IMR-90 (cell line): ENCODE measurements around the gene OR6J1.

ENCODE experiments used
- ELK1 ChIP-seq: fragments of 150-350 bp; IDR thresholded peaks from 2 replicates; pipeline ENCODE4 v1.6.1; 2016; ENCODE audit warnings: low read depth, mild to moderate bottlenecking, low read length, moderate library complexity, borderline replicate concordance
- FOS ChIP-seq: fragments of 150-350 bp; IDR thresholded peaks from 2 replicates; pipeline ENCODE4 v1.6.1; 2016; ENCODE audit warnings: low read depth, low read length
- MAFK ChIP-seq: IDR thresholded peaks from 2 replicates; pipeline ENCODE4 v1.6.1; 2012; ENCODE audit warnings: low read depth, low read length, improper control_type of control experiment
- NFE2L2 ChIP-seq: fragments of 150-350 bp; IDR thresholded peaks from 2 replicates; pipeline ENCODE4 v1.6.1; 2016; ENCODE audit warnings: low read depth, mild to moderate bottlenecking, low read length
- POLR2A ChIP-seq: IDR thresholded peaks from 2 replicates; pipeline ENCODE4 v1.6.1; 2012; ENCODE audit warnings: mild to moderate bottlenecking, low read depth, low read length
- RAD21 ChIP-seq: IDR thresholded peaks from 2 replicates; pipeline ENCODE4 v1.6.1; 2012; ENCODE audit warnings: low read length, improper control_type of control experiment
- RCOR1 ChIP-seq: IDR thresholded peaks from 2 replicates; pipeline ENCODE4 v1.6.1; 2012; ENCODE audit warnings: mild to moderate bottlenecking, low read length, improper control_type of control experiment; ENCODE audit not compliant: insufficient replicate concordance
- RFX5 ChIP-seq: IDR thresholded peaks from 2 replicates; pipeline ENCODE4 v1.8.0; 2012; ENCODE audit warnings: low read depth, mild to moderate bottlenecking, low read length, moderate library complexity
- TF ChIP-seq, protein P1 (sequence below): conservative IDR thresholded peaks from 2 replicates; pipeline ENCODE4 v1.5.1; 2012; ENCODE audit warnings: mild to moderate bottlenecking, low read depth, low read length, improper control_type of control experiment
- TF ChIP-seq, protein P2 (sequence below): fragments of 150-350 bp; IDR thresholded peaks from 2 replicates; pipeline ENCODE4 v1.6.1; 2017; ENCODE audit warnings: mild to moderate bottlenecking, antibody characterized with exemption, low read length, low read depth

- TF ChIP-seq, protein P1, sequence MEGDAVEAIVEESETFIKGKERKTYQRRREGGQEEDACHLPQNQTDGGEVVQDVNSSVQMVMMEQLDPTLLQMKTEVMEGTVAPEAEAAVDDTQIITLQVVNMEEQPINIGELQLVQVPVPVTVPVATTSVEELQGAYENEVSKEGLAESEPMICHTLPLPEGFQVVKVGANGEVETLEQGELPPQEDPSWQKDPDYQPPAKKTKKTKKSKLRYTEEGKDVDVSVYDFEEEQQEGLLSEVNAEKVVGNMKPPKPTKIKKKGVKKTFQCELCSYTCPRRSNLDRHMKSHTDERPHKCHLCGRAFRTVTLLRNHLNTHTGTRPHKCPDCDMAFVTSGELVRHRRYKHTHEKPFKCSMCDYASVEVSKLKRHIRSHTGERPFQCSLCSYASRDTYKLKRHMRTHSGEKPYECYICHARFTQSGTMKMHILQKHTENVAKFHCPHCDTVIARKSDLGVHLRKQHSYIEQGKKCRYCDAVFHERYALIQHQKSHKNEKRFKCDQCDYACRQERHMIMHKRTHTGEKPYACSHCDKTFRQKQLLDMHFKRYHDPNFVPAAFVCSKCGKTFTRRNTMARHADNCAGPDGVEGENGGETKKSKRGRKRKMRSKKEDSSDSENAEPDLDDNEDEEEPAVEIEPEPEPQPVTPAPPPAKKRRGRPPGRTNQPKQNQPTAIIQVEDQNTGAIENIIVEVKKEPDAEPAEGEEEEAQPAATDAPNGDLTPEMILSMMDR = no peak
- TF ChIP-seq MAFK = no peak
- TF ChIP-seq, protein P2, sequence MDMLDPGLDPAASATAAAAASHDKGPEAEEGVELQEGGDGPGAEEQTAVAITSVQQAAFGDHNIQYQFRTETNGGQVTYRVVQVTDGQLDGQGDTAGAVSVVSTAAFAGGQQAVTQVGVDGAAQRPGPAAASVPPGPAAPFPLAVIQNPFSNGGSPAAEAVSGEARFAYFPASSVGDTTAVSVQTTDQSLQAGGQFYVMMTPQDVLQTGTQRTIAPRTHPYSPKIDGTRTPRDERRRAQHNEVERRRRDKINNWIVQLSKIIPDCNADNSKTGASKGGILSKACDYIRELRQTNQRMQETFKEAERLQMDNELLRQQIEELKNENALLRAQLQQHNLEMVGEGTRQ = no peak
- TF ChIP-seq POLR2A = no peak
- no peak for TF ChIP-seq RFX5
- TF ChIP-seq NFE2L2 = no peak
- no peak for TF ChIP-seq FOS
- TF ChIP-seq RCOR1 = no peak
- no peak for TF ChIP-seq RAD21
- TF ChIP-seq ELK1 = no peak
Observed at GRCh38 chr14:22641846-22642245, 2.3 kb downstream of the OR6J1 start.
